ENCODE data around the gene GPR65.

The GPR65 gene

GRCh38 chr14:88040146-88040545, 35.2 kb downstream of the GPR65 start:
- DNase-seq (ENCODE audit: low spot score) = no peak

- DNase-seq (ENCODE audit: low spot score) = no peak
These were observed 38.9 kb downstream of the GPR65 start for GRCh38 chr14:88043529-88044443.

- no peak for DNase-seq (ENCODE audit: low spot score)
These were observed 39.5 kb downstream of the GPR65 start for GRCh38 chr14:88044444-88044758.

GRCh38 chr14:88044776-88045446, 40.0 kb downstream of the GPR65 start:
- DNase-seq (ENCODE audit: low spot score) = no peak

GRCh38 chr14:88045705-88046104, 40.8 kb downstream of the GPR65 start:
- no peak for DNase-seq (ENCODE audit: low spot score)

GRCh38 chr14:88048351-88048750, 43.4 kb downstream of the GPR65 start:
- DNase-seq (ENCODE audit: low spot score) = no peak

- DNase-seq (ENCODE audit: low spot score) = no peak
These were observed 44.3 kb downstream of the GPR65 start for GRCh38 chr14:88049266-88049665.

- no peak for DNase-seq (ENCODE audit: low spot score)
These were observed 45.0 kb downstream of the GPR65 start for GRCh38 chr14:88049936-88050335.

- no peak for DNase-seq (ENCODE audit: low spot score)
These were observed 55.6 kb downstream of the GPR65 start for GRCh38 chr14:88060576-88060975.

GRCh38 chr14:88063811-88064210, 58.9 kb downstream of the GPR65 start:
- no peak for DNase-seq (ENCODE audit: low spot score)
